NCI-H1417 treated with DMSO at 0.1 percent for 48 hours (cell line): ENCODE data around the gene HHIPL1.
"Not testable (repeated sequence)": the region's sequence is repeated elsewhere in the genome, so short reads cannot be mapped to it uniquely, and the experiment has no call there.

Experiments used
- DNase-seq: peaks from one replicate; lab custom pipeline; 2025; lab: John Stamatoyannopoulos, UW

Gene HHIPL1

GRCh38 chr14:99660794-99661193, 15.9 kb downstream of the HHIPL1 start:
- no peak for DNase-seq

- not testable (repeated sequence) for DNase-seq
These were observed 16.3 kb downstream of the HHIPL1 start for GRCh38 chr14:99661206-99661605.

- DNase-seq, result no peak
These were observed 17.9 kb downstream of the HHIPL1 start for GRCh38 chr14:99662846-99663245.

GRCh38 chr14:99663386-99664057, 18.6 kb downstream of the HHIPL1 start:
- no peak for DNase-seq

GRCh38 chr14:99664058-99664936, 19.4 kb downstream of the HHIPL1 start:
- DNase-seq, result no peak

- DNase-seq, result no peak
These were observed 20.0 kb downstream of the HHIPL1 start for GRCh38 chr14:99664937-99665273.

GRCh38 chr14:99666533-99666932, 21.6 kb downstream of the HHIPL1 start:
- no peak for DNase-seq

- no peak for DNase-seq
These were observed 22.1 kb downstream of the HHIPL1 start for GRCh38 chr14:99667045-99667444.

- no peak for DNase-seq
These were observed 22.9 kb downstream of the HHIPL1 start for GRCh38 chr14:99667821-99668220.

GRCh38 chr14:99668307-99669295, 23.7 kb downstream of the HHIPL1 start:
- no peak for DNase-seq

GRCh38 chr14:99670361-99671234, 25.7 kb downstream of the HHIPL1 start:
- DNase-seq, result no peak

GRCh38 chr14:99671235-99672224, 26.6 kb downstream of the HHIPL1 start:
- DNase-seq, result no peak

GRCh38 chr14:99672506-99673304, 27.8 kb downstream of the HHIPL1 start:
- no peak for DNase-seq

- no peak for DNase-seq
These were observed 28.6 kb downstream of the HHIPL1 start for GRCh38 chr14:99673305-99674063.

- no peak for DNase-seq
These were observed 29.2 kb downstream of the HHIPL1 start for GRCh38 chr14:99674064-99674650.

- no peak for DNase-seq
These were observed 29.9 kb downstream of the HHIPL1 start for GRCh38 chr14:99674776-99675381.

- no peak for DNase-seq
These were observed 30.5 kb downstream of the HHIPL1 start for GRCh38 chr14:99675382-99675835.
